Dedifferentiated amniotic fluid mesenchymal stem cell (primary cell): ENCODE results near the gene S100A8.
A peak's percentile ranks its signal among the peaks of the same experiment; 100 is the strongest.

ENCODE experiments used
- DNase-seq: peaks from one replicate; pipeline ENCODE4 v3.0.0-alpha.2; 2016; ENCODE audit errors: extremely low spot score

Gene S100A8

GRCh38 chr1:153389973-153390879 is 647 bp downstream of the S100A8 start:
- no peak for DNase-seq

GRCh38 chr1:153389401-153389800 is 1.5 kb downstream of the S100A8 start:
- no peak for DNase-seq

- no peak for DNase-seq
Measured at GRCh38 chr1:153387785-153388184, 3.1 kb downstream of the S100A8 start.

GRCh38 chr1:153387001-153387400 is 3.9 kb downstream of the S100A8 start:
- DNase-seq, result no peak

GRCh38 chr1:153386500-153386901 is 4.4 kb downstream of the S100A8 start:
- no peak for DNase-seq

GRCh38 chr1:153384958-153385580 is 5.8 kb downstream of the S100A8 start:
- no peak for DNase-seq

GRCh38 chr1:153380711-153381110 is 10.2 kb downstream of the S100A8 start:
- DNase-seq, result no peak

GRCh38 chr1:153379591-153379990 is 11.3 kb downstream of the S100A8 start:
- no peak for DNase-seq

GRCh38 chr1:153375511-153375910 is 15.4 kb downstream of the S100A8 start, which contains the start of gene S100A12:
Gene S100A12 (minus strand): TSS chr1:153375621. CDS start chr1:153374592, 1,029 bp downstream.
- DNase-seq, result peak; percentile 19

- no peak for DNase-seq
Measured at GRCh38 chr1:153374071-153374470, 16.8 kb downstream of the S100A8 start.

- no peak for DNase-seq
Measured at GRCh38 chr1:153372571-153372970, 18.3 kb downstream of the S100A8 start.

- DNase-seq, result no peak
Measured at GRCh38 chr1:153371231-153371630, 19.6 kb downstream of the S100A8 start.

GRCh38 chr1:153370146-153370545 is 20.7 kb downstream of the S100A8 start:
- DNase-seq, result no peak

- DNase-seq, result no peak
Measured at GRCh38 chr1:153368495-153368894, 22.4 kb downstream of the S100A8 start.

GRCh38 chr1:153367090-153367489 is 23.8 kb downstream of the S100A8 start:
- no peak for DNase-seq

- DNase-seq, result no peak
Measured at GRCh38 chr1:153366261-153366660, 24.6 kb downstream of the S100A8 start.

GRCh38 chr1:153365696-153366095 is 25.2 kb downstream of the S100A8 start:
- DNase-seq, result no peak

GRCh38 chr1:153364766-153365666 is 25.9 kb downstream of the S100A8 start:
- no peak for DNase-seq

- no peak for DNase-seq
Measured at GRCh38 chr1:153364156-153364555, 26.7 kb downstream of the S100A8 start.

GRCh38 chr1:153363641-153364040 is 27.2 kb downstream of the S100A8 start:
- DNase-seq, result no peak

GRCh38 chr1:153362187-153362775 is 28.6 kb downstream of the S100A8 start:
- no peak for DNase-seq
